Measurements from ENCODE around the gene SPOCK1.
"Not testable (repeated sequence)": the region's sequence is repeated elsewhere in the genome, so short reads cannot be mapped to it uniquely, and the experiment has no call there.

Gene SPOCK1

GRCh38 chr5:137395011-137395755, 103.9 kb downstream of the SPOCK1 start:
- no peak for DNase-seq (ENCODE audit: low spot score)

GRCh38 chr5:137394380-137394779, 104.7 kb downstream of the SPOCK1 start:
- no peak for DNase-seq (ENCODE audit: low spot score)

GRCh38 chr5:137393196-137393993, 105.7 kb downstream of the SPOCK1 start:
- DNase-seq (ENCODE audit: low spot score), result no peak

GRCh38 chr5:137392261-137392660, 106.9 kb downstream of the SPOCK1 start:
- DNase-seq (ENCODE audit: low spot score), result no peak

GRCh38 chr5:137391044-137391443, 108.1 kb downstream of the SPOCK1 start:
- not testable (repeated sequence) for DNase-seq (ENCODE audit: low spot score)

- DNase-seq (ENCODE audit: low spot score), result no peak
These were observed 110.1 kb downstream of the SPOCK1 start for GRCh38 chr5:137389042-137389441.

- no peak for DNase-seq (ENCODE audit: low spot score)
These were observed 114.1 kb downstream of the SPOCK1 start for GRCh38 chr5:137385064-137385463.

GRCh38 chr5:137383909-137384308, 115.2 kb downstream of the SPOCK1 start:
- DNase-seq (ENCODE audit: low spot score), result no peak

- no peak for DNase-seq (ENCODE audit: low spot score)
These were observed 117.6 kb downstream of the SPOCK1 start for GRCh38 chr5:137381555-137381954.

GRCh38 chr5:137379555-137380286, 119.4 kb downstream of the SPOCK1 start:
- DNase-seq (ENCODE audit: low spot score), result no peak

GRCh38 chr5:137375741-137376526, 123.2 kb downstream of the SPOCK1 start:
- no peak for DNase-seq (ENCODE audit: low spot score)

GRCh38 chr5:137374110-137374714, 124.9 kb downstream of the SPOCK1 start:
- DNase-seq (ENCODE audit: low spot score), result no peak

- no peak for DNase-seq (ENCODE audit: low spot score)
These were observed 126.4 kb downstream of the SPOCK1 start for GRCh38 chr5:137372773-137373160.

GRCh38 chr5:137372016-137372772, 126.9 kb downstream of the SPOCK1 start:
- DNase-seq (ENCODE audit: low spot score), result no peak

GRCh38 chr5:137370096-137371071, 128.7 kb downstream of the SPOCK1 start:
- DNase-seq (ENCODE audit: low spot score), result no peak

GRCh38 chr5:137368651-137369050, 130.5 kb downstream of the SPOCK1 start:
- DNase-seq (ENCODE audit: low spot score), result no peak

GRCh38 chr5:137367951-137368350, 131.2 kb downstream of the SPOCK1 start:
- DNase-seq (ENCODE audit: low spot score), result no peak

- no peak for DNase-seq (ENCODE audit: low spot score)
These were observed 132.6 kb downstream of the SPOCK1 start for GRCh38 chr5:137366526-137366925.

- no peak for DNase-seq (ENCODE audit: low spot score)
These were observed 133.8 kb downstream of the SPOCK1 start for GRCh38 chr5:137365126-137365865.

All from CD4-positive, alpha-beta T cell treated with Interleukin-2 at 100 ng/mL for 4 hours (primary cell).